ENCODE results near the gene POLN. TPM values are rescaled to one million over a fixed set of nuclear protein-coding genes. Genes with fewer than 3 reads are reported as not detected.

POLN gene
- total RNA-seq, 2 donors from 2014 or later = 1.3 to 2.8 TPM

- H3K27me3 ChIP-seq = no peaks in the 10 kb centered on the region
- TF ChIP-seq CTCF (IDR thresholded peaks at IDR 0.05) = no peak
- H3K4me1 ChIP-seq = no peaks in the 10 kb centered on the region
- H3K9me3 ChIP-seq = no peaks in the 10 kb centered on the region
- H3K4me3 ChIP-seq = no peak overlapping the region
- no peak for DNase-seq (ENCODE audit: low spot score)
- no peak overlapping the region for H3K27ac ChIP-seq
- H3K36me3 ChIP-seq = no peaks in the 10 kb centered on the region
Measured at GRCh38 chr4:2174061-2174460, 67.9 kb downstream of the POLN start.

GRCh38 chr4:2172627-2173231 is 69.2 kb downstream of the POLN start:
- no peaks in the 10 kb centered on the region for H3K36me3 ChIP-seq
- no peaks in the 10 kb centered on the region for H3K27me3 ChIP-seq
- no peak for TF ChIP-seq CTCF (IDR thresholded peaks at IDR 0.05)
- H3K4me3 ChIP-seq = no peak overlapping the region
- no peak for DNase-seq (ENCODE audit: low spot score)
- no peak overlapping the region for H3K27ac ChIP-seq
- no peaks in the 10 kb centered on the region for H3K4me1 ChIP-seq
- no peaks in the 10 kb centered on the region for H3K9me3 ChIP-seq

GRCh38 chr4:2172161-2172560 is 69.8 kb downstream of the POLN start:
- Histone ChIP-seq H3K36me3 (no peaks in the 10 kb centered on the region), H3K27ac (no peak overlapping the region)
- no peak for DNase-seq (ENCODE audit: low spot score)

GRCh38 chr4:2168469-2169319 is 73.2 kb downstream of the POLN start:
- no peak for DNase-seq (ENCODE audit: low spot score)
- no peaks in the 10 kb centered on the region for H3K9me3 ChIP-seq
- no peak for TF ChIP-seq CTCF (IDR thresholded peaks at IDR 0.05)

More at GRCh38 chr4:2172161-2172560, 69.8 kb downstream of the POLN start:
- H3K4me3 ChIP-seq = no peak overlapping the region
- no peaks in the 10 kb centered on the region for H3K4me1 ChIP-seq
- no peaks in the 10 kb centered on the region for H3K27me3 ChIP-seq
- TF ChIP-seq CTCF (IDR thresholded peaks at IDR 0.05) = no peak
- H3K9me3 ChIP-seq = no peaks in the 10 kb centered on the region

GRCh38 chr4:2166253-2166652 is 75.7 kb downstream of the POLN start:
- Histone ChIP-seq H3K9me3 (no peaks in the 10 kb centered on the region), H3K27ac (no peak overlapping the region), H3K36me3 (no peaks in the 10 kb centered on the region), H3K4me3 (no peak overlapping the region), H3K27me3 (no peaks in the 10 kb centered on the region), H3K4me1 (no peaks in the 10 kb centered on the region)
- TF ChIP-seq CTCF (IDR thresholded peaks at IDR 0.05) = no peak
- DNase-seq (ENCODE audit: low spot score) = no peak

More at GRCh38 chr4:2168469-2169319, 73.2 kb downstream of the POLN start:
- no peak overlapping the region for H3K4me3 ChIP-seq
- no peaks in the 10 kb centered on the region for H3K27me3 ChIP-seq
- H3K36me3 ChIP-seq = no peaks in the 10 kb centered on the region
- H3K27ac ChIP-seq = no peak overlapping the region
- no peaks in the 10 kb centered on the region for H3K4me1 ChIP-seq
